OCI-M2 (cell line): Measurements from ENCODE around the gene PTPN21.

Experiments
- DNase-seq: peaks from one replicate; lab custom pipeline; 2025; ENCODE audit not compliant: unreplicated experiment; lab: John Stamatoyannopoulos, UW

The PTPN21 gene

GRCh38 chr14:88473791-88474190 is 81.0 kb downstream of the PTPN21 start:
- no peak for DNase-seq

GRCh38 chr14:88470542-88471440 is 84.0 kb downstream of the PTPN21 start:
- DNase-seq = no peak

- DNase-seq = no peak
Measured at GRCh38 chr14:88468406-88468805, 86.4 kb downstream of the PTPN21 start.

GRCh38 chr14:88463318-88463717 is 91.5 kb downstream of the PTPN21 start:
- no peak for DNase-seq

- DNase-seq = no peak
Measured at GRCh38 chr14:88454886-88455285, 99.9 kb downstream of the PTPN21 start.

- no peak for DNase-seq
Measured at GRCh38 chr14:88452231-88452630, 102.6 kb downstream of the PTPN21 start.

GRCh38 chr14:88439088-88439487 is 115.7 kb downstream of the PTPN21 start:
- no peak for DNase-seq

- no peak for DNase-seq
Measured at GRCh38 chr14:88437658-88438057, 117.1 kb downstream of the PTPN21 start.

- no peak for DNase-seq
Measured at GRCh38 chr14:88430976-88431375, 123.8 kb downstream of the PTPN21 start.

GRCh38 chr14:88426271-88426670 is 128.5 kb downstream of the PTPN21 start:
- DNase-seq = no peak

GRCh38 chr14:88424573-88424972 is 130.2 kb downstream of the PTPN21 start:
- no peak for DNase-seq

GRCh38 chr14:88422919-88423650 is 131.7 kb downstream of the PTPN21 start:
- no peak for DNase-seq

- no peak for DNase-seq
Measured at GRCh38 chr14:88422047-88422446, 132.8 kb downstream of the PTPN21 start.

- DNase-seq = no peak
Measured at GRCh38 chr14:88421286-88421685, 133.5 kb downstream of the PTPN21 start.

GRCh38 chr14:88420187-88420586 is 134.6 kb downstream of the PTPN21 start:
- no peak for DNase-seq

GRCh38 chr14:88417594-88417993 is 137.2 kb downstream of the PTPN21 start:
- DNase-seq = no peak
